Posterior cingulate gyrus (tissue), 11 donors: ENCODE data around the gene AP1G1.
A peak's percentile ranks its signal among the peaks of the same experiment; 100 is the strongest.

Experiments used
- DNase-seq, 10 donors: peaks; one replicate each; pipeline versions ENCODE4 v3.0.0 to v3.0.0-alpha.2; 2020 to 2021; ENCODE audit warnings: mixed read lengths in 3 of 10
- intact Hi-C: fragments of 100-400 bp; cut with DNase I; formaldehyde crosslinking; loops from one replicate; pipeline ENCODE4 v1.15.1; 2023

The AP1G1 gene

GRCh38 chr16:71762186-71762585 is 46.4 kb downstream of the AP1G1 start:
- no peak for DNase-seq
- intact Hi-C loops = no loop called here

GRCh38 chr16:71761097-71761496 is 47.5 kb downstream of the AP1G1 start:
- intact Hi-C loops = no loop called here

GRCh38 chr16:71758293-71758760 is 50.3 kb downstream of the AP1G1 start:
- DNase-seq = no peak
- intact Hi-C loops = no loop called here

More at GRCh38 chr16:71761097-71761496, 47.5 kb downstream of the AP1G1 start:
- no peak for DNase-seq

GRCh38 chr16:71754652-71755051 is 54.0 kb downstream of the AP1G1 start:
- no peak for DNase-seq
- intact Hi-C loops = no loop called here

GRCh38 chr16:71754108-71754507 is 54.5 kb downstream of the AP1G1 start:
- DNase-seq = no peak
- intact Hi-C loops = no loop called here

- no peak for DNase-seq
- intact Hi-C loops = no loop called here
These were observed 60.4 kb downstream of the AP1G1 start for GRCh38 chr16:71748226-71748625.

GRCh38 chr16:71746442-71747046 is 62.1 kb downstream of the AP1G1 start:
- intact Hi-C loops = no loop called here

GRCh38 chr16:71738855-71739254 is 69.8 kb downstream of the AP1G1 start:
- DNase-seq = no peak
- intact Hi-C loops = no loop called here

More at GRCh38 chr16:71746442-71747046, 62.1 kb downstream of the AP1G1 start:
- peak in 1 of 10 donors; percentile 22 for DNase-seq

GRCh38 chr16:71737501-71737900 is 71.1 kb downstream of the AP1G1 start:
- intact Hi-C loops = no loop called here
- no peak for DNase-seq

GRCh38 chr16:71734511-71734910 is 74.1 kb downstream of the AP1G1 start:
- no peak for DNase-seq
- intact Hi-C loops = no loop called here

GRCh38 chr16:71732587-71732986 is 76.0 kb downstream of the AP1G1 start:
- intact Hi-C loops = no loop called here
- DNase-seq = no peak

- no peak for DNase-seq
- intact Hi-C loops = no loop called here
These were observed 80.9 kb downstream of the AP1G1 start for GRCh38 chr16:71727551-71728324.

GRCh38 chr16:71726476-71727315 is 81.9 kb downstream of the AP1G1 start:
- intact Hi-C loops = no loop called here

GRCh38 chr16:71724320-71724751 is 84.3 kb downstream of the AP1G1 start, which contains the start of gene PHLPP2:
TSS of gene PHLPP2 (minus strand) at chr16:71724701. CDS start at chr16:71714795, 9,906 bp downstream.
- intact Hi-C loops = no loop called here
- DNase-seq = no peak

More at GRCh38 chr16:71726476-71727315, 81.9 kb downstream of the AP1G1 start:
- DNase-seq = no peak

- intact Hi-C loops = no loop called here
- peak; percentile 69 to 97 (median 78) for DNase-seq
These were observed 84.9 kb downstream of the AP1G1 start for GRCh38 chr16:71723537-71724319.

GRCh38 chr16:71722801-71723536 is 85.7 kb downstream of the AP1G1 start:
- intact Hi-C loops = no loop called here
- peak; percentile 32 to 94 (median 54) for DNase-seq

- DNase-seq = peak in 1 of 10 donors; percentile 26
- intact Hi-C loops = no loop called here
These were observed 87.4 kb downstream of the AP1G1 start for GRCh38 chr16:71721066-71721740.

- no peak for DNase-seq
- intact Hi-C loops = no loop called here
These were observed 96.1 kb downstream of the AP1G1 start for GRCh38 chr16:71712501-71712900.

GRCh38 chr16:71711789-71712188 is 96.8 kb downstream of the AP1G1 start:
- intact Hi-C loops = no loop called here
- no peak for DNase-seq
